Heart left ventricle (tissue), 16 donors: ENCODE results near the gene NFX1. TPM values are rescaled to one million over a fixed set of nuclear protein-coding genes. Genes with fewer than 3 reads are reported as not detected.

Experiments
- ATAC-seq, 4 donors: fragments of 200-7000 bp; cut with Tn5 transposase; one replicate each; pipeline ENCODE4 v1.9.1; 2020 to 2022; ENCODE audit warnings: moderate library complexity in 4 of 4, mild to moderate bottlenecking in 3 of 4, moderate number of reproducible peaks in 1 of 4
- DNase-seq, 5 donors: peaks; one replicate each; pipeline ENCODE4 v3.0.0-alpha.2; 2020
- H3K27ac ChIP-seq, 12 donors: fragments of 200-600 bp; sonication (generic) in 4 of 12; one replicate each; pipeline versions ENCODE4 v1.5.0 to v1.8.0; 2016 to 2022; ENCODE audit warnings: mild to moderate bottlenecking in 2 of 12
- H3K27me3 ChIP-seq, 9 donors: fragments of 200-600 bp; sonication (generic) in 2 of 9; one replicate each; pipeline versions ENCODE4 v1.5.1 to v1.8.0; 2016 to 2022; ENCODE audit warnings: mild to moderate bottlenecking in 3 of 9
- H3K36me3 ChIP-seq, 9 donors: fragments of 200-600 bp; sonication (generic) in 2 of 9; one replicate each; pipeline versions ENCODE4 v1.5.0 to v1.8.0; 2018 to 2022; ENCODE audit warnings: mild to moderate bottlenecking in 2 of 9
- H3K4me1 ChIP-seq, 12 donors: fragments of 200-600 bp; sonication (generic) in 4 of 12; one replicate each; pipeline versions ENCODE4 v1.5.0 to v1.8.0; 2016 to 2022; ENCODE audit warnings: mild to moderate bottlenecking in 3 of 12
- H3K4me3 ChIP-seq, 12 donors: fragments of 200-600 bp; sonication (generic) in 4 of 12; one replicate each; pipeline versions ENCODE4 v1.5.0 to v1.8.0; 2017 to 2022; ENCODE audit warnings: mild to moderate bottlenecking in 9 of 12, moderate library complexity in 4 of 12
- H3K9me3 ChIP-seq, 12 donors: fragments of 200-600 bp; sonication (generic) in 4 of 12; one replicate each; pipeline versions ENCODE4 v1.5.0 to v1.8.0; 2016 to 2022; ENCODE audit warnings: mild to moderate bottlenecking in 1 of 12
- CTCF ChIP-seq, 12 donors: fragments of 200-600 bp; sonication (generic) in 4 of 12; IDR thresholded peaks; one replicate each; pipeline versions ENCODE4 v1.5.0 to v1.8.0; 2018 to 2022; ENCODE audit warnings: antibody characterized with exemption in 12 of 12, mild to moderate bottlenecking in 5 of 12
- POLR2A ChIP-seq, 2 donors: fragments of 450-650 bp; IDR thresholded peaks; one replicate each; pipeline ENCODE4 v1.6.1; 2017; ENCODE audit warnings: antibody characterized with exemption in 2 of 2, mild to moderate bottlenecking in 2 of 2, moderate library complexity in 2 of 2
- WGBS, 4 donors: extraction: QIAGEN DNeasy Blood & Tissue Kit in 2 of 4; methylation state at CpG; one replicate each; pipeline versions ENCODE4 v1.1.5 to v1.1.7; 2013 to 2018; 5-methylcytosine and 5-hydroxymethylcytosine counted together
- intact Hi-C, 10 donors: fragments of 100-400 bp; cut with DNase I; formaldehyde crosslinking; loops; one replicate each; pipeline versions ENCODE4 v1.11.1 to v1.14.2; 2022
- polyA plus RNA-seq, 2 donors: library from polyadenylated mRNA; stranded (reverse); fragments of 200-250 nt; gene quantifications; one replicate each; pipeline ENCODE4 v1.2.3, GENCODE V29; 2013
- total RNA-seq, 9 donors: library from RNA; depleted of rRNA in 2 of 9; stranded (reverse); fragments of >200 nt in 2 of 9; fragmentation: NEBNext Ultra II Directional in 3 of 9; extraction: Animal tissue kit (Norgen Biotek cat#: 25700) in 3 of 9; gene quantifications; one replicate each; pipeline versions ENCODE4 v1.1.0 to v1.2.4, GENCODE V29; 2016 to 2023
- donor health status: ischemic (EF 13 %, LVEDD 7.1; RV severe dilation, severe dysfunction).
- donor health status: healthy with polysubstance abuse.
- donor health status: DM: no; HTN: yes; CAD: no.
- donor health status: DM: no; HTN: no; CAD: no.
- donor health status: ischemic (EF 25% LVEDD 6.9; RV normal size, moderate dysfunction).
- donor health status: ischemic (EF 25% LVEDD 5.7; RV mildly dilated, moderate dysfunction).
- donor health status: healthy.
- donor health status: DM: yes; HTN: yes; CAD: no.
- donor health status: ischemic (EF 35%, LVEDD 5.7; RV mildly dilated, moderate dysfunction).
- donor health status: nonischemic (EF 11% LVEDD 7.7; RV severe dilation, severe dysfunction).
- donor health status: DM: yes; HTN: yes; CAD: no.
- donor health status: PGD.
- donor health status: ischemic (EF 29% LVEDD 5.4; RV normal size, mild dysfunction).
- donor health status: nonischemic (EF 23%, LVEDD 6.1; RV moderate dilation, normal function).

Gene NFX1
- total and polyA plus RNA-seq, 11 donors: 13.7 to 42.0 (median 32.7) TPM

GRCh38 chr9:33270146-33270545 lies 20.2 kb upstream of the NFX1 start:
- TF ChIP-seq POLR2A (IDR thresholded peaks at IDR 0.05): no peak
- TF ChIP-seq CTCF (IDR thresholded peaks at IDR 0.05): no peak
- H3K4me1 ChIP-seq: peaks cover 0 to 24% (median 11%) of the 10 kb centered on the region in 12 donors
- H3K27ac ChIP-seq: no peak overlapping the region
- DNase-seq (no peak), ATAC-seq (no peak)
- peaks cover 0 to 93% (median 87%) of the 10 kb centered on the region in 9 donors for H3K36me3 ChIP-seq
- H3K9me3 ChIP-seq: no peaks in the 10 kb centered on the region
- no peak overlapping the region for H3K4me3 ChIP-seq
- intact Hi-C loops: no loop called here
- 96 to 98% (median 97%) methylated on average over 3 of the region's 3 CpGs for WGBS, 4 donors
- no peaks in the 10 kb centered on the region for H3K27me3 ChIP-seq

GRCh38 chr9:33272061-33272460 lies 18.3 kb upstream of the NFX1 start:
- 90 to 100% (median 98%) methylated on average over 1 of the region's 1 CpG for WGBS, 4 donors
- no peaks in the 10 kb centered on the region for H3K9me3 ChIP-seq
- no peaks in the 10 kb centered on the region for H3K27me3 ChIP-seq
- intact Hi-C loops: no loop called here
- H3K4me1 ChIP-seq: peaks cover 0 to 7% (median 0%) of the 10 kb centered on the region in 12 donors
- H3K4me3 ChIP-seq: no peak overlapping the region
- H3K27ac ChIP-seq: no peak overlapping the region
- TF ChIP-seq POLR2A (IDR thresholded peaks at IDR 0.05): no peak
- no peak for TF ChIP-seq CTCF (IDR thresholded peaks at IDR 0.05)
- ATAC-seq: no peak
- peaks cover 0 to 100% (median 94%) of the 10 kb centered on the region in 9 donors for H3K36me3 ChIP-seq
- DNase-seq: no peak

DNA sequence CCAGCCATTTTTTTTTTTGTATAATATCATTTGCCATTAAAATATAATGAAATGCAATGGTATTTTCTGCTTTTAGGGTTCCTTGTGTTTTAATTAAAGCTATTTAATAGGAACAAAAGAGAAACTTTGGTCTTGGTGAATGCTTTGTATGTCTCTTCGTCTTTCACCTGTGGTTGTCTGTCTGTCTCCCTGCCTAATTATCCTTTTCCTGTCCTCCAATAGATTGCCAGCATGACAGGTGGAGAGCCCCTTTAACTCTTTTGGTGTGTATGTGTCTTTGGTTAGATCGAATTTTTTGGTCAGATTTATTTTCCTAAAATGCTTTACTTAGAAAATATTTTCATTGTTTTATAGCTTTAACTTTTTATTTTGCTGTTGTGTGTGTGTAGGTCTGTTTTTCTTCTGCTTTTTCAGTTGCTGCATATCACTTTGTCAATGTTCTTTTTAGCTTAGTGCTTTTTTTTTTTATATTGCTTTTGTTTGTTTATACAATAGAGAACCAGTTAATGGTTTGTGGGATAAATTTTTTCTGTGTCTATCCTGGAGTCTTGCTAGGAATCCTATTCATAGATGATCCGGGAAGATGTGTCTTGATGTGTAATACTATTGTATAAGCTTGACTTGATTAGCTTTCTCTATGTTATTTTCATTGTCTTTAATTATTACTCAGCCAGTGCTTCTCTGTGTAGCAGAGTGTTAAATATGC lies 16.9 kb upstream of the NFX1 start:
- DNase-seq (no peak), ATAC-seq (no peak)
- Histone ChIP-seq H3K9me3 (no peaks in the 10 kb centered on the region), H3K36me3 (peaks cover 0 to 100% (median 94%) of the 10 kb centered on the region in 9 donors), H3K4me1 (no peaks in the 10 kb centered on the region), H3K4me3 (no peak overlapping the region), H3K27ac (no peak overlapping the region), H3K27me3 (no peaks in the 10 kb centered on the region)
- TF ChIP-seq CTCF (IDR thresholded peaks at IDR 0.05): no peak
- TF ChIP-seq POLR2A (IDR thresholded peaks at IDR 0.05): no peak
- intact Hi-C loops: no loop called here
- 78 to 84% (median 81%) methylated on average over 3 of the region's 3 CpGs for WGBS, 4 donors

GRCh38 chr9:33273972-33274328 lies 16.4 kb upstream of the NFX1 start:
- no peak for DNase-seq
- H3K27me3 ChIP-seq: no peaks in the 10 kb centered on the region
- WGBS, 4 donors: 70 to 97% (median 95%) methylated on average over 2 of the region's 2 CpGs
- H3K27ac ChIP-seq: no peak overlapping the region
- TF ChIP-seq POLR2A (IDR thresholded peaks at IDR 0.05) (no peak), CTCF (IDR thresholded peaks at IDR 0.05) (no peak)
- no peaks in the 10 kb centered on the region for H3K9me3 ChIP-seq
- intact Hi-C loops: no loop called here
- H3K4me3 ChIP-seq: no peak overlapping the region
- H3K36me3 ChIP-seq: peaks cover 3 to 100% (median 94%) of the 10 kb centered on the region in 9 donors
- no peak for ATAC-seq
- H3K4me1 ChIP-seq: no peaks in the 10 kb centered on the region
